Endothelial cell (in vitro differentiated cells): Measurements from ENCODE around the gene LGR4. TPM values are rescaled to one million over a fixed set of nuclear protein-coding genes. Genes with fewer than 3 reads are reported as not detected.
A peak's percentile ranks its signal among the peaks of the same experiment; 100 is the strongest.

Source experiments
- DNase-seq: peaks from one replicate; pipeline ENCODE4 v3.0.0; 2021; ENCODE audit warnings: low spot score
- H3K27ac Mint-ChIP-seq: one replicate; pipeline ENCODE4 v1.8.0; 2021; ENCODE audit warnings: mixed read lengths, inconsistent platforms; ENCODE audit not compliant: unreplicated experiment
- H3K27me3 Mint-ChIP-seq: one replicate; pipeline ENCODE4 v1.8.0; 2021; ENCODE audit warnings: mild to moderate bottlenecking, moderate library complexity, mixed read lengths, inconsistent platforms; ENCODE audit not compliant: unreplicated experiment
- H3K36me3 Mint-ChIP-seq: one replicate; pipeline ENCODE4 v1.8.0; 2021; ENCODE audit warnings: mild to moderate bottlenecking, low read depth, mixed read lengths, inconsistent platforms; ENCODE audit not compliant: unreplicated experiment
- H3K4me1 Mint-ChIP-seq: one replicate; pipeline ENCODE4 v1.8.0; 2021; ENCODE audit warnings: mild to moderate bottlenecking, mixed read lengths, inconsistent platforms; ENCODE audit not compliant: unreplicated experiment
- H3K4me3 Mint-ChIP-seq: one replicate; pipeline ENCODE4 v1.8.0; 2021; ENCODE audit warnings: mild to moderate bottlenecking, mixed read lengths, inconsistent platforms; ENCODE audit not compliant: unreplicated experiment
- H3K9me3 Mint-ChIP-seq: one replicate; pipeline ENCODE4 v1.8.0; 2021; ENCODE audit warnings: mixed read lengths, inconsistent platforms; ENCODE audit not compliant: unreplicated experiment
- CTCF ChIP-seq: fragments of 200-600 bp; sonication (generic); IDR thresholded peaks from one replicate; pipeline ENCODE4 v1.5.0; 2021; ENCODE audit warnings: antibody characterized with exemption; ENCODE audit not compliant: unreplicated experiment
- total RNA-seq: library from RNA; stranded (reverse); fragmentation: NEBNext Ultra II Directional; extraction: Animal tissue kit (Norgen Biotek cat#: 25700); gene quantifications from one replicate; pipeline ENCODE4 v1.2.1, GENCODE V29; 2021; ENCODE audit not compliant: unreplicated experiment

LGR4 gene
- total RNA-seq, 1 donor from 2014 or later: 10.8 TPM

GRCh38 chr11:27514076-27514475 is 41.5 kb upstream of the LGR4 start:
- no peak for DNase-seq
- no peak overlapping the region for H3K4me3 Mint-ChIP-seq
- TF ChIP-seq CTCF: no peak
- peaks cover 9% of the 10 kb centered on the region for H3K4me1 Mint-ChIP-seq
- peaks cover 1% of the 10 kb centered on the region for H3K27me3 Mint-ChIP-seq
- H3K36me3 Mint-ChIP-seq: no peaks in the 10 kb centered on the region
- no peak overlapping the region for H3K27ac Mint-ChIP-seq
- no peaks in the 10 kb centered on the region for H3K9me3 Mint-ChIP-seq

- Mint-ChIP-seq H3K36me3 (no peaks in the 10 kb centered on the region), H3K9me3 (no peaks in the 10 kb centered on the region), H3K4me3 (no peak overlapping the region), H3K27ac (no peak overlapping the region), H3K4me1 (peaks cover 5% of the 10 kb centered on the region), H3K27me3 (peaks cover 1% of the 10 kb centered on the region)
- no peak for TF ChIP-seq CTCF
- no peak for DNase-seq
Measured at GRCh38 chr11:27513389-27513788, 40.8 kb upstream of the LGR4 start.

- H3K4me1 Mint-ChIP-seq: peaks cover 5% of the 10 kb centered on the region
- no peaks in the 10 kb centered on the region for H3K27me3 Mint-ChIP-seq
- H3K27ac Mint-ChIP-seq: no peak overlapping the region
- no peak for TF ChIP-seq CTCF
- H3K9me3 Mint-ChIP-seq: no peaks in the 10 kb centered on the region
- no peaks in the 10 kb centered on the region for H3K36me3 Mint-ChIP-seq
- DNase-seq: no peak
- H3K4me3 Mint-ChIP-seq: no peak overlapping the region
Measured at GRCh38 chr11:27512238-27512637, 39.6 kb upstream of the LGR4 start.

GRCh38 chr11:27509908-27510307 is 37.3 kb upstream of the LGR4 start:
- no peaks in the 10 kb centered on the region for H3K36me3 Mint-ChIP-seq
- peaks cover 10% of the 10 kb centered on the region for H3K4me1 Mint-ChIP-seq
- TF ChIP-seq CTCF: no peak
- H3K27ac Mint-ChIP-seq: no peak overlapping the region
- H3K27me3 Mint-ChIP-seq: no peaks in the 10 kb centered on the region
- no peak overlapping the region for H3K4me3 Mint-ChIP-seq
- DNase-seq: no peak
- no peaks in the 10 kb centered on the region for H3K9me3 Mint-ChIP-seq

- Mint-ChIP-seq H3K27me3 (no peaks in the 10 kb centered on the region), H3K36me3 (no peaks in the 10 kb centered on the region), H3K9me3 (no peaks in the 10 kb centered on the region), H3K4me3 (peak overlapping the region; percentile 88), H3K27ac (peak overlapping the region; percentile 80), H3K4me1 (peaks cover 10% of the 10 kb centered on the region)
- DNase-seq: no peak
- no peak for TF ChIP-seq CTCF
Measured at GRCh38 chr11:27507557-27508322, 35.1 kb upstream of the LGR4 start.
